GM19397 (cell line): ENCODE measurements around the gene RNGTT.

Source experiments
- ATAC-seq: cut with Tn5 transposase; IDR thresholded peaks from one replicate; pipeline ENCODE4 v1.9.1; 2021; ENCODE audit warnings: mild to moderate bottlenecking, moderate library complexity; ENCODE audit not compliant: unreplicated experiment

RNGTT gene

DNA sequence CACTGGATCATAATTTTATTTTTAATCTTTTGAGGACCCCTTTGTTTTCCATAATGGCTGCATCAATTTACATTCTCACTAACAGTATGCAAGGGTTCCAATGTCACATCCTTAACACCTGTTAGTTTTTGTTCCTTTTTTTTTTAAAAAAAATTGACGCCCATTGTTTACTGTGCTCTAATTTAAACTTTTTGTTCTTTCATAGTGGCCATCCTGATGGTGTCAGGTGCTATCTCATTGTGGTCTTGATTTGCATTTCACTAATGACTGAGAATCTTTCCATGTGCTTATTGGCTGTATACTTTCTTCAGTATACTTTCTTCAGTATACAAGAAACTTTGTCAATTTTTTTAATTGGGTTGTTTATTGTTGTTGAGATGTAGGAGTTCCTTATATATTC is 347.0 kb downstream of the RNGTT start:
- peak; percentile 53 for ATAC-seq

- ATAC-seq = no peak
These were observed 349.0 kb downstream of the RNGTT start for GRCh38 chr6:88614316-88614877.

DNA sequence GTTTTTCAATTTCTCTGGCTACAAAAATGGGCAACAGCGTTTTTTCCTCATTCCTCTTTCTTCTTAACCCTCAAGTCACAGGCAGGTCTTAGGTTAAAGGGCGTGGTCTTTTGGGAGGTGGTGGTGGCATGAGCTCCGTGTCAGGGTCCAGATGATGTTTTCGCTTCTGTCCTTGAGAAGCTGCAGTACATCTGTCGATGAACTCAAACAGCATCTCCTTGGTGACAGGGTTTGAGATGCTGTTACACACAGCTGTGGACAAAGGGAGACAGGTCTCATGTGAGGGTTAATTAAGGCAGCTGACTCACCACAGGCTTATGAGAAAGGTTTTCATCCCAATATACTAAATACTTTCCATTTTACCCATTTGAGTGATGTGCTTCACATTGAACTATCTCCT is 350.8 kb downstream of the RNGTT start:
- no peak for ATAC-seq

- ATAC-seq = no peak
These were observed 351.7 kb downstream of the RNGTT start for GRCh38 chr6:88611721-88612120.

- no peak for ATAC-seq
These were observed 353.4 kb downstream of the RNGTT start for GRCh38 chr6:88609983-88610382.

- ATAC-seq = no peak
These were observed 358.1 kb downstream of the RNGTT start for GRCh38 chr6:88605271-88605670.

DNA sequence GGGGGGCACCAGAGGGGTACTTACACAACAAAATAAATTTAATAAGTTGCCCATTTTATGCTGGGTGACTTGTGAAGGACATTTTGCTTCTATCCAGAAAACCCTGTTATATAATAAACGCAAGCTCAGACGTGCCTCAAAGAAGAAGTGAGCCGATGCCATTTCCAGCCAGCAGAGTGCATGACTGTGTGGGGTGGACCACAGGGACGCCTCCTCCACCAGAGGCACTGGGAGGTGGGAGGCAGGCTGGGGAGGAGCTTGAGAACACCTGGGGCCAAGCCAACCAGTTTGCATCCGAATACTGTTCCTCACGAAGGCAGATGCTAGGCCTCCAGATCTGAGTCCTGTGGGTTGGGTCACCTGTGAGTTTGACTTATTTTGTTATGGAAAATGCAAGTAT is 363.8 kb downstream of the RNGTT start:
- ATAC-seq = no peak

GRCh38 chr6:88596801-88597200 is 366.6 kb downstream of the RNGTT start:
- no peak for ATAC-seq

DNA sequence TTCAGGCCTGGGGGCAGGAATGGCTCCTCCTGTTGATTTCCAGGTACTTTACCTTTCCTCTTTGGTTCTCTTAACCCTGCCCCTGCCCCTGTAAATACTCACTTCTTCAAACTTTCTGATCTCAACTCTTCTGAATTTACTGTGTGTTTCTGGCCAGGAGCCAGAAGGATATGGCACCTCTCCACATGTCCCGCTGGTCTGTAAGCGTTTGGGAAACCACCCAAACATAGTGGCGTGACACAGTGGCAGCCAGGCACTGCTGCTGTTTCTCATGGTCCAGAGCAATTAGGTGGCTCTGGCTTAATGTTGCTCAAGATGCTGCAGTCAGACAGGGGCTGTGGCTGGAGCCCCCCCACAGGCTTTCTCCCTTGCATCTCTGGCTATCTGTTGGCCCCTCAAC is 374.5 kb downstream of the RNGTT start:
- ATAC-seq = no peak

DNA sequence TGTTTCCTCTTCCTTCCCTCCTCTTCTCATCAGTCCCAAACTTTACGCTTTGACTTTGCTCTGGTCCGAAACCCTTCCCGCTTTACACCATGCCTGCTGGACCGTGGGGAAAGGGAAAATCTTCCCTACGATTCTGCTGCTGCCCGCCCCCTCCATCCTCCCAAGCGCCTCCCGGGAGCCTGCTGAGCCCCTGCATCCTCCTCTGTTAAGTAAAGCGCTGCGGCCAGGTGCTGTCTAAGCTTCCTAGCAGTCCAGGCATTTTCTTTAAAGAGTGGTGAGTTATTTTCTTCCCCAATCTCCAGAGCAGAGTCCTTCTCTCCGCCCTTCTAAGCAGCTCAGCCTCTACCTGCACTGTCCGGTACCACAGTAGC is 376.3 kb downstream of the RNGTT start:
- ATAC-seq = no peak

DNA sequence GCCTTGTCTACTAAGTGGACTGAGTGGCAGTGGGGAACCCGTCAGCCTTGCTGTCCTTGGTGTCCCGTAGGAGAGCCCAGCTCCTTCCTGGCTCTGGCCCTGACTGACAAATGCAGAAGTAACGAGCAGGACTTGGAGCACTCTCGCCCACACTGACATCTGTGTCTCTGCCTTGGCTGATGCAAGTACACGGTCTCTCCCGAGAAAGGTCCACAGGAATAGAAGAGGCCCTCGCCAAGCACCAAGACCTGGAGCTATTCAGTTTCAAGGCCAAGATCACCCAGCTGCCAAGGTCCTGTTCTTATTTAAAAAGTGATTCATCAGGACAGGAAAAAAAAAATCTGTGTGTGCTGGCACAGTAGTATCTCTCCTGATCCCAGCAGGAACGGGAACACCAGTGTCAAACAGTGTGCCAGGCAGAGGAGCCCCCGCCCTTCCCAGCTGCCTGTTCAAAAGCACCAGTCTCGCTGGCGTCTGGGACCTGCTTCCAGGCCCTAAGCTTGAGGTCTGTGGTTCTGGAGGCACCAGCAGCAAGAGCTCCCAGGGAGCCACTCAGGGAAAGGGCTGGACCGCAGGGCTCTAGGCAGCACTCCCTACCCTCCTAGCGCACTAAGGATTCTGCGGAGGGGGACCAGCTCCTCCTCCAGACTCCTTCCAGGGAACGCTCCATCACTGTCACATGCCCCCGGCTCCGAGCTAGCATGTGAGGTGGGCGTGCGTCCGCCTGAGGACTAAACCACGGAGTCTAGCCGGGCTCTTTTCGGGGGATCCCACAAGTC is 376.9 kb downstream of the RNGTT start:
- ATAC-seq = no peak

GRCh38 chr6:88585276-88585692 is 378.1 kb downstream of the RNGTT start:
- ATAC-seq = no peak

DNA sequence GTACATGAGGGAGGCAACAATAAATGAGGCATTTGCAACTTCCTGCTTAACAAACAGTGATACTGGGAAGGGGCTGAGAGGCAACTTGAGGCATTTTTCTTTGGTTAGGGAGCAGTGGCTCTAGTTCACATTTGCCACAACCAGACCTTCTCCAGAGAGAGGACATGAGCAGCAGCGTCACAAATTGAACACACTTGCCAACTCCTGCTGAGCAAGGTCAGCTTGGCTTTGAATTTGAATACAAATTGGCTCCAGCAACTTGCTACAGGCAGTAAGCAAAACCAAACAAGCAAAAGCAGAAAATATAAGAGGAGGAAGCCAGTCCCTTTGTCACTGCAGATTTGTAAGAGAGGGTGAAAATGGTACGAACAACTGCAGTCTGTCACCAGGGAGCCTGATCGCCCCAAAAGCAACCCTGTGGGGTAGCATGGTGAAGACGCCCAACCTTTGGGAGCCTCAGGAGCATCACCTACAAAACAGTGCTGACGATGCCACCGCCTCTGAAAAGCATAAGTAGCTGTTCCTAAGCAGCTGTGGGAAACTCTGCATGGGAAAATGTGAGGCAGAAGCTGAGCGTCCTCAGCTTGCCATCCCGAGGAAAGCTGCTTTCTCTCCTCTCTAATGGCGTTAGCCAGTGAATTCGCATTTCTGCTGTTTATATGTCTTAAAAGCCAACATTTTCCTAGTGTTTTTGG is 378.7 kb downstream of the RNGTT start:
- ATAC-seq = no peak

- no peak for ATAC-seq
These were observed 386.0 kb downstream of the RNGTT start for GRCh38 chr6:88577461-88577860.

GRCh38 chr6:88575536-88575935 is 387.9 kb downstream of the RNGTT start:
- ATAC-seq = no peak

- no peak for ATAC-seq
These were observed 388.8 kb downstream of the RNGTT start for GRCh38 chr6:88574651-88575050.

- ATAC-seq = no peak
These were observed 389.4 kb downstream of the RNGTT start for GRCh38 chr6:88574031-88574430.

- ATAC-seq = no peak
These were observed 389.9 kb downstream of the RNGTT start for GRCh38 chr6:88573561-88573960.

DNA sequence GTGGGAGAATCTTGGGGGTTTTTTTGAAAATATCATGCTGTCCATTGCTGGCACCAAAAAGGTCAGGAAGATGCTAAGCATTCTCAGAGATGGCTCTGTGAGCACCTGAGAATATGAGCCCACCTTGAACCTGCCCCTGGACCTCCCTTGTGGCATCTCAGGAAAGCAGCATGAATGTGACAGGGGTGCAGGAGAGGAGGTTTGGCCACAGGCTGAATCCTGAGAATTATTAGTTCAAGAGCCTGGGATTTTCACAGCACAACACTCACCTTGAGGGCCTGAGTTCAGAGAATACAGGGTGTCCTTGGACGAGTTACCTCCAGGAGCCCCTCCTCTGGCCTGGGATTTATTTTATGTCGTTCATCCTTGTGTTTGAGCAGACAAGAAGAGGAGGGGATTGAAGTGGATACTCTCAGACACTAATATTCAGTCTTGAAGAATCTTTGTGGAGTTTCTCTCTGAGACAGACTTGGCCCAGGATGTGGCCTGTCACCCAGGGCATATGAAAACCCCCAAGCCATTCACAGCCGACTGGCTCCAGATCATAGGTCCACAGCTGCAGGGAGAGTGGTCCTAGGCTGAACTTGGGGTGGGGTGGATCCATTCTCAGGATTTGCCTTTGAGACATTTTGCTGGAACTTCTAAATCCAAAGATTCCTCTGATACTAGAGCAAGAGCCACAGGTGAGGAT is 390.8 kb downstream of the RNGTT start:
- ATAC-seq = no peak

DNA sequence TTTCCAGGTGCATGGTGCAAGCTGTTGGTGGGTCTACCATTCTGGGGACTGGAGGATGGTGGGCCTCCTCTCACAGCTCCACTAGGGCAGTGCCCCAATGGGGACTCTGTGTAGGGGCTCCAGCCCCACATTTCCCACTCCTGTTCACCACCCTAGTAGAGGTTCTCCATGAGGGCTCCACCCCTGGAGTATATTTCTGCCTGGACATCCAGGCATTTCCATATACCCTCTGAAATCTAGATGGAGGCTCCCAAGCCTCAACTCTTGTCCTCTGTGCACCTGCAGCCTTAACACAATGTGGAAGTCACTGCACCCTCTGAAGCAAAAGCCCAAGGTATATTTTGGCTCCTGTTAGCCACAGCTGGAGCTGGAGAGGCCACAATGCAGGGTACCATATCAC is 393.5 kb downstream of the RNGTT start:
- ATAC-seq = no peak

DNA sequence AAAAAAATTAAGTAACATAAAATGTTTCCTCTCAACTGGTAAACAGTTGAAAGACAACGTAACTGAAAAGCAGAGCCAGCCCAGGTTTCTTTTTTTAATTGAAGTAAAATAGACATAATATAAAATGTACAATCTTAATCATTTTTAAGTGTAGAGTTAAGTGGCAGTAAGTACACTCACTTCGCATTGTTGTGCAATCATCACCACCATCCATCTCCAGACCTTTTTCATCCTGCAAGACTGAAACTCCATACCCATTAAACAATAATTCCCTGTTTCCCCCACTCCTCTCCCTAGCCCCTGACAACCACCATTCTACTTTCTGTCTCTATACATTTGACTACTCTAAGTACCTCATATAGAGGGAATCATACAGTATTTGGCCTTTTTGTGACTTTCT is 395.7 kb downstream of the RNGTT start:
- ATAC-seq = no peak
